Esophagus (tissue), 2 donors: ENCODE measurements around the gene PKP3. TPM values are rescaled to one million over a fixed set of nuclear protein-coding genes. Genes with fewer than 3 reads are reported as not detected.
"Not testable (repeated sequence)": the region's sequence is repeated elsewhere in the genome, so short reads cannot be mapped to it uniquely, and the experiment has no call there.

Experiments
- H3K27ac ChIP-seq, 2 donors: one replicate each; pipeline ENCODE4 v1.5.1; 2013; ENCODE audit warnings: low read depth in 2 of 2, mild to moderate bottlenecking in 2 of 2, inconsistent platforms in 1 of 2, low read length in 1 of 2, moderate library complexity in 1 of 2
- H3K27me3 ChIP-seq, 2 donors: one replicate each; pipeline ENCODE4 v1.6.1; 2013; ENCODE audit warnings: low read length in 2 of 2, control low read depth in 1 of 2, mild to moderate bottlenecking in 1 of 2; ENCODE audit not compliant: insufficient read depth in 2 of 2, control insufficient read depth in 1 of 2
- H3K36me3 ChIP-seq, 2 donors: one replicate each; pipeline ENCODE4 v1.6.1; 2013; ENCODE audit warnings: low read length in 1 of 2; ENCODE audit not compliant: control insufficient read depth in 2 of 2, insufficient read depth in 2 of 2
- H3K4me1 ChIP-seq, 2 donors: one replicate each; pipeline ENCODE4 v1.6.1; 2013; ENCODE audit warnings: low read length in 1 of 2; ENCODE audit not compliant: control insufficient read depth in 2 of 2, insufficient read depth in 2 of 2
- H3K4me3 ChIP-seq, 2 donors: one replicate each; pipeline ENCODE4 v1.5.1; 2013; ENCODE audit warnings: low read length in 2 of 2, mild to moderate bottlenecking in 2 of 2, low read depth in 1 of 2, moderate library complexity in 1 of 2
- H3K9me3 ChIP-seq, 2 donors: one replicate each; pipeline ENCODE4 v1.6.1; 2013; ENCODE audit warnings: mild to moderate bottlenecking in 2 of 2, low read depth in 1 of 2, low read length in 1 of 2, moderate library complexity in 1 of 2; ENCODE audit not compliant: control insufficient read depth in 2 of 2, insufficient read depth in 1 of 2
- WGBS, 2 donors: extraction: QIAGEN DNeasy Blood & Tissue Kit; methylation state at CpG; one replicate each; pipeline ENCODE4 v1.1.7; 2013; 5-methylcytosine and 5-hydroxymethylcytosine counted together
- polyA plus RNA-seq, 2 donors: library from polyadenylated mRNA; stranded (reverse); fragments of 200-250 nt; gene quantifications; one replicate each; pipeline ENCODE4 v1.2.3, GENCODE V29; 2013
- donor health status: healthy with polysubstance abuse.
- donor health status: Bipolar disorder and iron deficiency.

Gene PKP3
- polyA plus RNA-seq, 2 donors: 332 to 353 TPM

- Histone ChIP-seq H3K4me3 (no peak overlapping the region), H3K27me3 (peaks cover 0 to 5% of the 10 kb centered on the region in 2 donors), H3K27ac (no peak overlapping the region), H3K36me3 (peaks cover 0 to 5% of the 10 kb centered on the region in 2 donors), H3K4me1 (peaks cover 0 to 27% of the 10 kb centered on the region in 2 donors), H3K9me3 (no peaks in the 10 kb centered on the region)
- 60 to 63% methylated on average over 16 to 18 of the region's 18 CpGs for WGBS, 2 donors
These were observed 15.8 kb downstream of the PKP3 start for GRCh38 chr11:409600-410483.

DNA sequence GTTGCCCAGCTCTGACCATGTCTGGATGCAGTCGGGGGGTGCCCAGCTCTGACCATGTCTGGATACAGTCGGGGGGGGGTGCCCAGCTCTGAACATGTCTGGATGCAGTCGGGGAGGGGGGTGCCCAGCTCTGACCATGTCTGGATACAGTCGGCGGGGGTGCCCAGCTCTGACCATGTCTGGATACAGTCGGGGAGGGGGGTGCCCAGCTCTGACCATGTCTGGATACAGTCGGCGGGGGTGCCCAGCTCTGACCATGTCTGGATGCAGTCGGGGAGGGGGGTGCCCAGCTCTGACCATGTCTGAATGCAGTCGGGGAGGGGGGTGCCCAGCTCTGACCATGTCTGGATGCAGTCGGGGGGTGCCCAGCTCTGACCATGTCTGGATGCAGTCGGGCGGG lies 16.7 kb downstream of the PKP3 start:
- H3K36me3 ChIP-seq, H3K27me3 ChIP-seq, H3K4me3 ChIP-seq, H3K9me3 ChIP-seq, H3K27ac ChIP-seq: not testable (repeated sequence)
- peaks cover 0 to 27% of the 10 kb centered on the region in 2 donors for H3K4me1 ChIP-seq
- WGBS, 2 donors: 83 to 87% methylated on average over 10 to 13 of the region's 13 CpGs

- 83 to 88% methylated on average over 9 to 11 of the region's 11 CpGs for WGBS, 2 donors
- H3K4me3 ChIP-seq, H3K27me3 ChIP-seq, H3K36me3 ChIP-seq, H3K9me3 ChIP-seq, H3K27ac ChIP-seq: not testable (repeated sequence)
- H3K4me1 ChIP-seq: peaks cover 4 to 23% of the 10 kb centered on the region in 2 donors
These were observed 17.5 kb downstream of the PKP3 start for GRCh38 chr11:411520-411919.

GRCh38 chr11:412641-413119 lies 18.7 kb downstream of the PKP3 start:
- no peak overlapping the region for H3K4me3 ChIP-seq
- H3K36me3 ChIP-seq: peaks cover 0 to 2% of the 10 kb centered on the region in 2 donors
- no peaks in the 10 kb centered on the region for H3K9me3 ChIP-seq
- H3K27ac ChIP-seq: no peak overlapping the region
- peaks cover 4 to 15% of the 10 kb centered on the region in 2 donors for H3K4me1 ChIP-seq
- 74 to 77% methylated on average over 14 to 15 of the region's 15 CpGs for WGBS, 2 donors
- H3K27me3 ChIP-seq: peaks cover 0 to 5% of the 10 kb centered on the region in 2 donors

- Histone ChIP-seq H3K27ac (no peak overlapping the region), H3K27me3 (peaks cover 0 to 5% of the 10 kb centered on the region in 2 donors), H3K9me3 (no peaks in the 10 kb centered on the region), H3K36me3 (no peaks in the 10 kb centered on the region), H3K4me3 (peak overlapping the region in 1 of 2 donors; percentile 15), H3K4me1 (peaks cover 4 to 13% of the 10 kb centered on the region in 2 donors)
- 55 to 57% methylated on average over 13 of the region's 14 CpGs for WGBS, 2 donors
These were observed 19.4 kb downstream of the PKP3 start for GRCh38 chr11:413120-414081.

- H3K27ac ChIP-seq: peak overlapping the region; percentile 35 to 51
- peak overlapping the region; percentile 23 to 38 for H3K4me3 ChIP-seq
- H3K36me3 ChIP-seq: no peaks in the 10 kb centered on the region
- H3K9me3 ChIP-seq: no peaks in the 10 kb centered on the region
- H3K27me3 ChIP-seq: peaks cover 0 to 5% of the 10 kb centered on the region in 2 donors
- peaks cover 4 to 13% of the 10 kb centered on the region in 2 donors for H3K4me1 ChIP-seq
- 52 to 60% methylated on average over 9 of the region's 9 CpGs for WGBS, 2 donors
These were observed 20.4 kb downstream of the PKP3 start for GRCh38 chr11:414318-414857.

DNA sequence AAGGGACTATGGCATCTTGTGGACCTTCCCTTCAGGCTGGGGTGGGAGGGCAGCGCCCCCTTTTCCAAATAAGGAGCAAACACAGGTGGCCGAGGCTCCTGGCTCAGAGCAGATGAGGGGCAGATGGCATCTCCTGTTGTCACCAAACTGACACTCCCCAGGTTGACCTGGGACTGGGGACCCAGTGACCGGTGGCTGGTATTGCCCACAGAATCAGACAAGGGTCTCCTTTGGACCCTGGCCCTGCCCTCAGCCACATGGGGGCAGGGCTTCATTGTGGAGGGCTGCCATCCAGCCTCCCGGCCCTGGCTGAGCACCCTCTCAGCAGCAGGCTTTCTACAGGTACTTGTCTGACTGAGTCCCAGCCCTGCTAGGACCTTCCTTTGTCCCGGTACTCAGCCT lies 21.6 kb downstream of the PKP3 start:
- no peaks in the 10 kb centered on the region for H3K9me3 ChIP-seq
- peak overlapping the region; percentile 71 to 89 for H3K27ac ChIP-seq
- peaks cover 0 to 5% of the 10 kb centered on the region in 2 donors for H3K27me3 ChIP-seq
- H3K4me1 ChIP-seq: peaks cover 4 to 13% of the 10 kb centered on the region in 2 donors
- peak overlapping the region; percentile 58 to 66 for H3K4me3 ChIP-seq
- 57 to 61% methylated on average over 5 of the region's 5 CpGs for WGBS, 2 donors
- H3K36me3 ChIP-seq: no peaks in the 10 kb centered on the region

DNA sequence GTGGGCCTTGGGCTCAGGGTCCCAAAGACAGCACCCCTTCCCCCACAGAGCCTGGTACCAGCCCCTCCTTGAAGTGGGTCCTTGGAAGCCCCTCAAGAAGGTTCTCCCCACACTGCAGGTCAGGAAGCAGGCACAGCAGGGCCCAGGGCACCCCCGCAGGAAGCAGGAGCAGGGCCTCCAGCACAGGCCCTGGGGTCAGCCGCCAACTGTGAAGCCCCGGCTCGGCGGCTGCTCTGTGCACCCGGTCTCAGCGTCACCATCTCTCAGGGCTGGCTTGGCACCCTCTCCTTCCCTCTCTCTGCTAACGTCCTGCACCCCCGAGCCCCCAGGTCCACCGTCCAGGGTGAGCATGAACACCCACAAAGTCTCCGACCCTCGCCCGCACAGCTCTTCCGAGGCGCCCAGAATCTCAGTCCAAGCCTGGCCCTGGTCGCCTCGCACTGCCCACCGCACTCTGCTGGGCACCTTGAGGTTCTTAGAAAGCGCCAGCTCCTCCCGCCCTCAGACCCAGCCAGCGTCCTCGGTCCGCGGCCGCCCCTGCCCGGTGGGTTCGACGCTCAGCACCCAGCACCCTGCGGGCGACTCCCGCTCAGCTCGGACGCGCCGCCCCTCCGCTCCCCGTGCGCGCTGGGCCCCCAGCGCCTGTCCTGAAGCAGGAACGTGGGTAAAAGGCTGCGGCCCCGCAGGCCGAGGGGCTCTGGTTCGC lies 22.2 kb downstream of the PKP3 start:
- Histone ChIP-seq H3K27me3 (peaks cover 0 to 5% of the 10 kb centered on the region in 2 donors), H3K4me1 (peaks cover 4 to 17% of the 10 kb centered on the region in 2 donors), H3K36me3 (peaks cover 0 to 2% of the 10 kb centered on the region in 2 donors), H3K4me3 (peak overlapping the region; percentile 58 to 66), H3K27ac (peak overlapping the region; percentile 71 to 89), H3K9me3 (no peaks in the 10 kb centered on the region)
- 8 to 12% methylated on average over 45 of the region's 45 CpGs for WGBS, 2 donors
